Neutrophil (primary cell): ENCODE measurements around the gene RASSF4.

Experiments
- H3K27ac ChIP-seq: fragments of 200-600 bp; sonication (generic); 2 replicates; pipeline ENCODE4 v1.5.1; 2016; ENCODE audit warnings: mild to moderate bottlenecking, moderate library complexity
- H3K27me3 ChIP-seq: fragments of 200-600 bp; sonication (generic); 2 replicates; pipeline ENCODE4 v1.6.0; 2016; ENCODE audit warnings: mild to moderate bottlenecking
- H3K36me3 ChIP-seq: fragments of 200-600 bp; sonication (generic); 2 replicates; pipeline ENCODE4 v1.5.1; 2017
- H3K4me1 ChIP-seq, 2 experiments: fragments of 200-600 bp in 1 of 2; sonication (generic) in 1 of 2; 1 replicate in 1 of 2; 2 replicates in 1 of 2; pipeline versions ENCODE4 v1.5.1 to v1.6.1; 2013 to 2016; ENCODE audit warnings: low read depth in 1 of 2, low read length in 1 of 2, mild to moderate bottlenecking in 1 of 2, moderate library complexity in 1 of 2; ENCODE audit not compliant: control insufficient read depth in 1 of 2, insufficient read depth in 1 of 2
- H3K4me3 ChIP-seq, 2 experiments: fragments of 200-600 bp in 1 of 2; sonication (generic) in 1 of 2; 1 replicate in 1 of 2; 2 replicates in 1 of 2; pipeline ENCODE4 v1.5.1; 2013 to 2016; ENCODE audit warnings: low read depth in 1 of 2, low read length in 1 of 2, mild to moderate bottlenecking in 1 of 2, moderate library complexity in 1 of 2
- H3K9me3 ChIP-seq: fragments of 200-600 bp; sonication (generic); 2 replicates; pipeline ENCODE4 v1.5.1; 2016
- TF ChIP-seq, protein P1 (sequence below): fragments of 200-600 bp; sonication (generic); IDR thresholded peaks from 2 replicates; pipeline ENCODE4 v1.5.1; 2016; ENCODE audit warnings: antibody characterized with exemption

RASSF4 gene

DNA sequence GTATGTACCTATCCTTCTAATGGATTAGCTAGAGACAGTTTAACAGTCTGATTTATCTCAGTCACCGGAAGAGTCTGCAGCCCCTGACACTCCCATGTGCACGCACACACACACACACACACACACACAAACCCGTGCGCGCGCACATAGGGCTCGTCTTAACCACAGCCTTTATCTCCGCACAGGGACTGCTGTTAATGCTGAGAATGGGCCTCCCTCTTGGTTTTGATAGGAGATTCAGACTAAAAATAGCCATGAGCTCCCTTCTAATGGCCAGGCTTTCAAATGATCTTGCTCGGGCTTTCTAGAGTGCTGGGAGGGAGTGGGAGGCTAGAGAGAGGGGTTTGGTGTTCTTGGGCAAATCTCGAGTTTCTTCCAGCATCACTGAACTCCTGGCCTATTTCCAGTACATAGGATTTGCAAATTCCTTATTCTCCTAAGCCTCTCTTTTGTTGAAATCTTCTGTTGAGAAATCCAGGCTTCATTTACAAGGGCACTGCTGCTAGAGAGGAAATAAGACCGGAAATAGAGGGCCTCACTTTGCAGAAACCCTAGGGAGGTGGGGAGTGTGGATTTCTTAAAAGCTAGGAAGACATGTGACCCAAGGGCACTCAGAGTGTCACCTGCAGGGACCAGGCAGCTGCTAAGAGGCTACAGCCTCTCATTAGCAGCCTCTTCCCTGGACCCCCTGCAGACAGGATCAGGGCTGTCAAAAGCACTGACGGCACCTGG, 46.1 kb upstream of the RASSF4 start:
- H3K27me3 ChIP-seq = no peaks in the 10 kb centered on the region
- H3K27ac ChIP-seq = peak overlapping the region; percentile 72
- H3K9me3 ChIP-seq = no peaks in the 10 kb centered on the region
- no peaks in the 10 kb centered on the region for H3K36me3 ChIP-seq
- TF ChIP-seq, protein P1, sequence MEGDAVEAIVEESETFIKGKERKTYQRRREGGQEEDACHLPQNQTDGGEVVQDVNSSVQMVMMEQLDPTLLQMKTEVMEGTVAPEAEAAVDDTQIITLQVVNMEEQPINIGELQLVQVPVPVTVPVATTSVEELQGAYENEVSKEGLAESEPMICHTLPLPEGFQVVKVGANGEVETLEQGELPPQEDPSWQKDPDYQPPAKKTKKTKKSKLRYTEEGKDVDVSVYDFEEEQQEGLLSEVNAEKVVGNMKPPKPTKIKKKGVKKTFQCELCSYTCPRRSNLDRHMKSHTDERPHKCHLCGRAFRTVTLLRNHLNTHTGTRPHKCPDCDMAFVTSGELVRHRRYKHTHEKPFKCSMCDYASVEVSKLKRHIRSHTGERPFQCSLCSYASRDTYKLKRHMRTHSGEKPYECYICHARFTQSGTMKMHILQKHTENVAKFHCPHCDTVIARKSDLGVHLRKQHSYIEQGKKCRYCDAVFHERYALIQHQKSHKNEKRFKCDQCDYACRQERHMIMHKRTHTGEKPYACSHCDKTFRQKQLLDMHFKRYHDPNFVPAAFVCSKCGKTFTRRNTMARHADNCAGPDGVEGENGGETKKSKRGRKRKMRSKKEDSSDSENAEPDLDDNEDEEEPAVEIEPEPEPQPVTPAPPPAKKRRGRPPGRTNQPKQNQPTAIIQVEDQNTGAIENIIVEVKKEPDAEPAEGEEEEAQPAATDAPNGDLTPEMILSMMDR = no peak
- H3K4me1 ChIP-seq = peaks cover 71 to 72% of the 10 kb centered on the region in 2 experiments
- H3K4me3 ChIP-seq = peak overlapping the region in 1 of 2 experiments; percentile 4

DNA sequence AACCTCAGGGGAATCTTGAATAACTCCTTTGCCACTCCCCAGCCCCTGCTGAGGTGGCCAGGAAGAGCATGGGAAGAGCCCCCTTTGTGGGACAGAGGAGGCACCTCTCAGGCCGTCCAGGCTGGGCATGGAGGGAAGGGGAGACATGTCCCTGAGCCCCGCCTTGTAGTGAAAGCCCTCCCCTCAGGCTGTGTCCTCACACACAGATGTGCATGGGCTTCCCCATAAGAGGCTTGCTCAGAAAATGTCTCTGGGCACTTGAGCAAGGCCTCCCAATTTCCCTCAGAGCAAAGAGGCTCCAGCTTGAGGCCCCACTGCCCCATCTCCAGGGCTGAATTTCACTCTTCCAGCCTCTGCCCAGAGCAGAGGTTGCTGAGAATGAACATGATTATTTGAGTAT, 44.7 kb upstream of the RASSF4 start:
- H3K4me1 ChIP-seq = peaks cover 60% of the 10 kb centered on the region in 2 experiments
- H3K4me3 ChIP-seq = no peak overlapping the region
- H3K27me3 ChIP-seq = no peaks in the 10 kb centered on the region
- no peaks in the 10 kb centered on the region for H3K36me3 ChIP-seq
- H3K9me3 ChIP-seq = no peaks in the 10 kb centered on the region
- peak overlapping the region; percentile 72 for H3K27ac ChIP-seq
- TF ChIP-seq, protein P1 = no peak

- no peak overlapping the region for H3K4me3 ChIP-seq
- no peak overlapping the region for H3K27ac ChIP-seq
- H3K36me3 ChIP-seq = no peaks in the 10 kb centered on the region
- H3K9me3 ChIP-seq = no peaks in the 10 kb centered on the region
- no peaks in the 10 kb centered on the region for H3K27me3 ChIP-seq
- TF ChIP-seq, protein P1 = no peak
- peaks cover 48 to 49% of the 10 kb centered on the region in 2 experiments for H3K4me1 ChIP-seq
These were observed 43.2 kb upstream of the RASSF4 start for GRCh38 chr10:44916429-44916828.

GRCh38 chr10:44917848-44918247, 41.8 kb upstream of the RASSF4 start:
- Histone ChIP-seq H3K27ac (no peak overlapping the region), H3K27me3 (no peaks in the 10 kb centered on the region), H3K4me3 (no peak overlapping the region), H3K36me3 (no peaks in the 10 kb centered on the region), H3K9me3 (no peaks in the 10 kb centered on the region), H3K4me1 (peaks cover 34 to 36% of the 10 kb centered on the region in 2 experiments)
- TF ChIP-seq, protein P1 = no peak

GRCh38 chr10:44920252-44920651, 39.4 kb upstream of the RASSF4 start:
- H3K36me3 ChIP-seq = no peaks in the 10 kb centered on the region
- H3K27me3 ChIP-seq = no peaks in the 10 kb centered on the region
- no peaks in the 10 kb centered on the region for H3K9me3 ChIP-seq
- H3K4me1 ChIP-seq = peaks cover 10 to 12% of the 10 kb centered on the region in 2 experiments
- no peak overlapping the region for H3K27ac ChIP-seq
- H3K4me3 ChIP-seq = no peak overlapping the region
- TF ChIP-seq, protein P1 = no peak
